GM06990 (cell line): ENCODE measurements around the gene PKP4.

Experiments
- DNase-seq: peaks from one replicate; pipeline ENCODE4 v3.0.0-alpha.2; 2011; ENCODE audit not compliant: insufficient read length; ENCODE audit errors: extremely low read depth
- H3K27me3 ChIP-seq: replicated peaks from 2 replicates; pipeline ENCODE4 v1.6.0; 2011; ENCODE audit warnings: low read length; ENCODE audit not compliant: control insufficient read depth, insufficient read depth
- H3K36me3 ChIP-seq: 2 replicates; pipeline ENCODE4 v1.5.1; 2011; ENCODE audit warnings: low read length; ENCODE audit not compliant: control insufficient read depth, insufficient read depth
- H3K4me3 ChIP-seq: replicated peaks from 2 replicates; pipeline ENCODE4 v1.5.1; 2011; ENCODE audit warnings: low read depth, mild to moderate bottlenecking, control low read depth, low read length
- TF ChIP-seq, protein P1 (sequence below): IDR thresholded peaks from 2 replicates; pipeline ENCODE4 v1.5.1; 2011; ENCODE audit warnings: low read length, control low read depth, mild to moderate bottlenecking, inconsistent platforms; ENCODE audit not compliant: insufficient read depth, poor library complexity, severe bottlenecking

The PKP4 gene

DNA sequence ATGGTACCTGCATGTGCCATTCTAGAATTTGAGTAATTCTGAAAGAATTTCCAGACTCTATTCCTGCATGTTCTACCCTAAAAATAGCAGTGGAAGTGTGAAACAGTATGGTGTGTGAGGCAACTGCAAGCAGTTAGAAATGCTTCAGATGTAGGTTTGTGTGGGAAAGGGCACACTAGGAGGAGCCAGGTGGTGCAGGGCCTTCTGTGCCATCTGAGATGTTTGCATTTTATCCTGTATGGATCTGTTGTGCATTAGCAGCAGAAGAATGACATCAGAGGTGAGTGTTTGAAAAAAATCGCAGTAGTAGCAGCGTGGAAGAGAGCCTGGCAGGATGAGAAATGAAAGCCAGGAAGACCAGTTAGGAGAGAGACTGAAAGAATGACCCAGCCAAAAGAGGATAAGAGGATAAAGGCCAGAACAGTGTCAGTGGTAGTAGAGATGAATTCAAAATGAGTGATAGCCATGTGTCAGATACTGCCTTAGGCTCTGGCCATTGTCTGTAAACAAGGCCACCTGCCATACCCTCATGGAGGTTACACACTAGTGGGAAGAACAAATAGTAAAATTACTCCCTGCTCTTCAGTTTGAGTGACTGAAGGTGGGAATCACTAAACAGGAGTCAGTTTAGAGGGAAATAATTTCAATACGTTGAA is 142.2 kb downstream of the PKP4 start:
- no peaks in the 10 kb centered on the region for H3K27me3 ChIP-seq
- TF ChIP-seq, protein P1, sequence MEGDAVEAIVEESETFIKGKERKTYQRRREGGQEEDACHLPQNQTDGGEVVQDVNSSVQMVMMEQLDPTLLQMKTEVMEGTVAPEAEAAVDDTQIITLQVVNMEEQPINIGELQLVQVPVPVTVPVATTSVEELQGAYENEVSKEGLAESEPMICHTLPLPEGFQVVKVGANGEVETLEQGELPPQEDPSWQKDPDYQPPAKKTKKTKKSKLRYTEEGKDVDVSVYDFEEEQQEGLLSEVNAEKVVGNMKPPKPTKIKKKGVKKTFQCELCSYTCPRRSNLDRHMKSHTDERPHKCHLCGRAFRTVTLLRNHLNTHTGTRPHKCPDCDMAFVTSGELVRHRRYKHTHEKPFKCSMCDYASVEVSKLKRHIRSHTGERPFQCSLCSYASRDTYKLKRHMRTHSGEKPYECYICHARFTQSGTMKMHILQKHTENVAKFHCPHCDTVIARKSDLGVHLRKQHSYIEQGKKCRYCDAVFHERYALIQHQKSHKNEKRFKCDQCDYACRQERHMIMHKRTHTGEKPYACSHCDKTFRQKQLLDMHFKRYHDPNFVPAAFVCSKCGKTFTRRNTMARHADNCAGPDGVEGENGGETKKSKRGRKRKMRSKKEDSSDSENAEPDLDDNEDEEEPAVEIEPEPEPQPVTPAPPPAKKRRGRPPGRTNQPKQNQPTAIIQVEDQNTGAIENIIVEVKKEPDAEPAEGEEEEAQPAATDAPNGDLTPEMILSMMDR, result no peak
- DNase-seq, result no peak
- H3K36me3 ChIP-seq, result no peaks in the 10 kb centered on the region
- no peak overlapping the region for H3K4me3 ChIP-seq

DNA sequence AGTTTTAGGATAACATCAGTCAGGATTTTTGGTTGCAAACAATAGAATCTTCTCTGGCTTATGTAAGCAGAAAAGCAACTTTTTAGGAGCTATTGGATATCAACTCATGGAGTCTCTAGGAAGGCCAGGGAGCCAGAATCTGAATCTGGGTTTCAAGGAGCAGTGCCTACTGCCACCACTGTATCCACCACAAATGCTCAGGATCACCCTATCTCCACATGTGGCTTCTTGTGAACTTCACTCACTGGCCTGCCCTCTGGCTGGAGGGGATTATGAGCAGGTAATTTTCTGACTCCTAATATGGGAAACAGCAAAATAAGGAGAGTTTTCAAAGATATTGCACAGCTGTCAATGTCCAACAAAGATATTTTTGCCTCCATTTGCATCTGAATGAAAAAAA is 142.9 kb downstream of the PKP4 start:
- TF ChIP-seq, protein P1, result no peak
- Histone ChIP-seq H3K36me3 (no peaks in the 10 kb centered on the region), H3K4me3 (no peak overlapping the region), H3K27me3 (no peaks in the 10 kb centered on the region)
- DNase-seq, result no peak

DNA sequence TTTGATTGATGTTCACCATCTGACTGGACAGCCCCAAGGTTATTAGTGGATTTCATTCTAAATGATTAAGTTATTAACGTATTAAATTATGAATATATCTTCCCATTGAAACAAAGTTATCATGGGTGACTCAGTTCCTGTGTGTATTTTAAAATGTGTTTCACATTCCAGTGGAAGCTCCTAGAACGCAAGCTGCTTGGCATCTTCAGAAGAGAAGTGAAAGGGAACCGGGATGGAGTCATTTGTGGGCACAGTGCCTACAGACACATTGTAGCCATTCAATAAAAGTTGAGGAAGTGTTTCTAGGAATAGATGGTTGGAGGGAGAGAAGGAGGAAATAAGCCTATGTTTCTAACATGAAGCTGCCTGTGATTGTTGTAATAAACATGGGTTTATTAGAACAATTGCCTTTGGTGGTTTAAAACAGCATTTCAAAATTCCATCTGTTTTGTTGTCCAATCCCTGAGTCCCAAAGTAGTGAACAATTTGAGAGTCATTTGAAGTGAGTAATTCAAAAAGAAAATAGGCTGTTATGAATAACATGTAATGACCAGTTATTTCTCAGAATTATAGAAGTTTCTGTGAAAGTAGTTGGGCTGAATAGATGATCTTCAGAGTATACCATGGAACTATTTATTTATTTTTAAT is 143.5 kb downstream of the PKP4 start:
- Histone ChIP-seq H3K4me3 (no peak overlapping the region), H3K36me3 (no peaks in the 10 kb centered on the region), H3K27me3 (no peaks in the 10 kb centered on the region)
- TF ChIP-seq, protein P1, result no peak
- no peak for DNase-seq

DNA sequence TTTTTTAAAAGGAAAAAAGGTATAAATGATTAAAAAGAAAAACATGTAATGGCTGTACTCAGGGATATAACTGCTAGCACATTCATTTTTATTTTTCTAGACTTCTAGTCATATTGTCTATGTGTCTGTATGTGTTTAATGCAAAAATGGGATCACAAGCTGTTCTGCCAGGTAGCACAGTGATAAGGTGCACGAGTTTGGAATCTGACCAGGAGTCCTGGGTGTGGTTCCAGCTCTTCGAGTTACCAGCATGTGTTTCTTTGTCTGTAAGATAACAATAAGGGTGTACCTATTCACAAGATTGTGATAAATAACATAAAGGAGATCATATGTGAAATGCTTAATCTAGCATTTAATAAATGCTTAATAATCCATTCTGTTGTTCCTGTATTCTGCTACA is 145.3 kb downstream of the PKP4 start:
- no peak overlapping the region for H3K4me3 ChIP-seq
- TF ChIP-seq, protein P1, result no peak
- DNase-seq, result no peak
- H3K27me3 ChIP-seq, result no peaks in the 10 kb centered on the region
- no peaks in the 10 kb centered on the region for H3K36me3 ChIP-seq

DNA sequence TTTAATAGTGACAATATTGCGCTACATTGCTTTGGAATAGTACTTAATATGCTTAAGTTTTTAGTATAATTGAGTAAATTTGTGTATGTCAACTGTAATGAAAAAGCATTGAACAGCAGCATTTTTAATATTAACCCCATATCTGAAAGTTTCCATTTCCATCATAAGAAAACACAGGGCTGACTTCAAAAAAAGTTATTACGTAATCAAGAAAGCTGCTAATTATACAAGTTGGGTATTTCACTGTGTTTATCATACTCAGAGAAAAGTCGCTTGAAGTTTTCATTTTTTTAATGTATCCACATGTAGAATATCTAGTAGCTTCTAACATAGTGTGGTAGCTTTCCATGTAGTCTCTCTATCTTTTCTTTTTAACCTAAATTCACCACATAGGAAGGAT is 146.5 kb downstream of the PKP4 start:
- Histone ChIP-seq H3K36me3 (no peaks in the 10 kb centered on the region), H3K27me3 (no peaks in the 10 kb centered on the region), H3K4me3 (no peak overlapping the region)
- no peak for DNase-seq
- TF ChIP-seq, protein P1, result no peak
